HG03175 (cell line): ENCODE data around the gene OR10C1.

Experiments used
- ATAC-seq: cut with Tn5 transposase; IDR thresholded peaks from one replicate; pipeline ENCODE4 v1.9.1; 2021; ENCODE audit warnings: mild to moderate bottlenecking, moderate library complexity; ENCODE audit not compliant: unreplicated experiment

OR10C1 gene

DNA sequence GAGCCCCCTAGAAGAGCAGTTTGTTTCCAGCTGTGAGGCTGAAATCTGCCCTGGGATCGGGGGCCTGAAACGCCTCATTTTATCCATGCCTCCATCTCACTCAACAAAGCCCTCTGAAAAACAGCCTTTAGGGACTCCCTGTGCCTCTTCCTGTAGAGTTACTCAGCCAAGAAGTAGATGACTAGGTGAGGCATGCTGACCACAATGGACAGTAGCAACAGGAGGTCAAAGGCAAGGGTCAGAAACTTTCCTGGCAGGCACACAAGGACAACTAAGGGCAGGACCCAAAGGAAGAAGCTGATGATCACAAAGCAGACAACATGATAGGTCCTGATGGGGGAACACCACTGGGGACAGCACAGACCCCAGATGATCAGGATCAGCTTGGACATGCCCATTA is 35.9 kb downstream of the OR10C1 start:
- no peak for ATAC-seq

DNA sequence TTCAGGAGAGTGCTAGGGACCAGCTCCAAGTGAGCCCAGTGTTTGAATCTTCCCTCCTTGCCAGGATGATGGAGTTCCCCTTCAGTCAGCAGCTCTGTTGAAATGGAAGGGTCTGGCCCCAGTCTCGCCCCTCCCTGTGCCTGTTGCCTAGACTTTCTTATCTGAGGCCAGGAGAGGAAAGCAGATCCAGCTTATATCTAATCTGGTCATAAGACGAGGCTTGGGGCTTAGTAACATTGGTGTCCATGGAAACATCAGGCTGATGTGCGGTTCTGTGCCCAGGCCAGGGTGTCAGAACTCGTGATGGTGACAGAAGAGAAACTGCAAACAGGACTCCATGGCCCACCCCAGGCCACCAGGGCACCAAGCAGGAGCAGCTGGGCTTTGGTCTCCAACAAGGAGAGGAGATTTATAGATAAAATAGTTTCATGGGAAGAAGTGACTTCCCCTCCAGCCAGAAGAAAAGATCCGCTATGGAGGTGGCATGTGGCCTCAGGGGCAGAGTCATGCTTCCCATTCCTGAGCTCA is 38.9 kb downstream of the OR10C1 start:
- no peak for ATAC-seq

DNA sequence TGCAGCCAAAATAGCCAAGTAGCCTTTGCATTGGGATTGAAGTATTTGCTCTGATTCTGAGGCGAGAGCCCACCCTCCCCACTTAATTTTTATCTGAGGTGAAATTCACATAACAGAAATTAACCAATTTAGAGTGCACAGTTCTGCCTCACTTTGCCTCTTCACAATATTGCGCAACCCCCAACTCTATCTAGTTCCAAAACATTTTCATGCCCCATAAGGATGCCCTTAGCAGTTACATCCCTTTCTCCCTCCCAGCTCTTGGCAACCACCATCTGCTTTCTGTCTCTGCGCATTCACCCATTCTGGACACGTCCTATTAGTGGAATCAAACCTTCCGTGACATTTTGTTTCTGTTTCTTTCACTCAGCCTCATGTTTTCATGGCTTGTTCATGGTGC is 39.6 kb downstream of the OR10C1 start:
- no peak for ATAC-seq

DNA sequence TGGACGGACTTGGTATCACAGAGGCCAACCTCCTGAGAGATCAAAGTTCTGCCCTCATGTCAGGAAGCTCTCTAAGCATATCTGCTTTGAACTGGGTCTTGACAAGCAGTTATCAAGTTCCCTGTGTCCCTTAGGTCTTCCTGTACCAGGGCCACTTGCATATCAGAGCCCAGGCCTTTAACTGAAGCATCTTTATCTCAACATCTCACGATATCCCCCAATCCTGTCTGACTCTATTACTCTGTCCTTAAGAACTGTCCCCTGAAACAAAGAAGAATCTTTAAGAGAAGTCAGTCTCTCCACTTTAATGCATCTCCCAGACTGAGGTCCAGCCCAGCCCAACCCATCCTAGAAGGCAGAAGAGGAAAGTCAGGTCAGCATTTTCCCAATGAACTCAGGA is 40.5 kb downstream of the OR10C1 start:
- ATAC-seq = no peak

DNA sequence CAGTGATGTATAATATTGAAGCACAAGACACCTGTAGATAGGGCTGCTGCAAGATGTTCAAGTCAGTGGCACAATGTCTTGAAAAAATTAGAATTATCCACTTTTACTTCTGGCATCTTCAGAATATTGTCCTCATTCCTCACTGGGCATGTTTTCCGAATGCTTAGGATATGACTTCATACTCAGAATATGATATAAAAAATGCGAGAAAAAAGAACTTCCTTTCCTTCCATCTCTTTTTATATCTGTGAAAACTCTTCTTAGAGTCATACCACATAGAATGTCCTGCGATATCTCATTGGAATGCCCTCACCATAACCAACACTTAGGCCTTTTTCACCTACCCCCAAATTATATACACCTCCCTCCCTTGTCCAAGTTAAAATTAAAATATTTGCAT is 44.1 kb downstream of the OR10C1 start:
- no peak for ATAC-seq

DNA sequence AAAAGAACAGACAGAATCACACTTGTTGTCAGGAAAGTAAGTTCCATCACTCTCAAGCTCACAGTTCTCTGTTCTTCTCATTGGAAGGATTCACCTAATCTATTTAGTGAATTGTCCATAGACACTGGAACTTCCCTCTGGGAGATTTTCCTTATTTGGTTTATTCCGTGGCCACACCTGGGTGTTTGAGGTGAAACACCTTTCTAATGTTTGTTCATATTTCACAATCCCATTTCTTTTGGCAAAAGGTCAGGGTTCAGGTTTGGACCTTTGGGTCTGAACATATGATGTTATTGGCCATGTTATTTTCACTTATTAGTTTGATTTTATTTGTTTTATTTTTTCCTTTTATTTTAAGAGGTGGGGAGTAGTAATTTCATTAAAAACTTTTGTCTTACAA is 44.6 kb downstream of the OR10C1 start:
- no peak for ATAC-seq

DNA sequence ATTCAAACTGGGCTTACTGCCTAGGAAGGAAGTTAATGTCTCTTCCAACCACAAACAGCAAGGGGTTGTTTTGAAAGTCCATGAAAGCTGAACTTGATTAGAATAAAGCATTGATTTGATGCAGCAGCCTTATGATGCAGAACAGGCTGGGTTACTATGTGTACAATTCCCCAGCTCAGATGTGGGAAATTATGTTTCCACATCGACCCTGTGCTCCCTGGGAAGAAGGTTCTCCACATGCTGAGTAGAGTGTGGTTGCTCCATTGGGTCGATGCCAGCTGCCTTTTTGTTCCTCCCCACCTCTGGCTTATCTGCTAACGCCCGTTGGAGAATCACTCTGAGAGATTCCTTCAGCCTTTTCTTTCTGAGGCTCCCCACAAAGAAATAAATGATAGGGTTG is 47.5 kb downstream of the OR10C1 start:
- ATAC-seq = no peak

DNA sequence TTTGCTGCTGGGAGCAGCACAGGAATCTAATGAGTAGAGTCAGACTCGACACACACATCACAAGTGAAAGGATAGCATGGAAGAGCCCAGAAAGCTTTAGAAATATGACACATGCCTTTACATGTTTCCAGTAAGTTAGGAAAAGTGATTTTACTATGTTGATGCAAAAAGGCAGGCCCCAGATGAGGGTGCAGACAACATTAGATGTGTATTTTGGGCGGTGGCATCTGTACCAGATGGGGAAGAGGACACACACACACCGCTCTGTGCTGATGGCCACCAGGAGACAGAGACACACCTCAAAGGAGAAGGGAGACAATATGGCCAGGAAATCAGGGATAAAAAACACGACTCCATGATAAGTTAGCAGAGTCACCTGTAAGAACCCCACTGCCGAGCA is 48.0 kb downstream of the OR10C1 start:
- no peak for ATAC-seq

DNA sequence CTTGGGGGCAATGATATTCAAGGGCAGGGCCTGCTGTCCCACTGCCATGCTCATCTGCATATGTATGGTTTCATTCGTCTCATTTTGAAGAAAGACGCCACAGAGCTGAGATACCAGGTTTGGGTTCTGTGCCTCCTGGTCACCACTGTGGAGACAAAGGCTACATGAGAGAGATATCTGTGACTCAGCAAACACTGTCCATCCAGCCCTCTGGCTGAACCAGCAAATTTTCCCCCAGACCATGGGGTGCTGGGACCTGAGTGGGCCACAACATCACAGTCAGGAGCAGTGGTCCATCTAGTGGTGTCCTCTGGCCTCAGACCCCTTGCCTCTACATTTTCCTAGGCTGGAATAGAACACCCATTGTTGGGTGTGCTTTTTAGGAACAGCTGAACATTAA is 48.6 kb downstream of the OR10C1 start, which contains the start of gene MAS1L:
Gene MAS1L (minus strand): TSS at position 297 of the 400 bp plus-strand sequence. CDS start 54 bp downstream, at position 243.
- ATAC-seq = no peak

DNA sequence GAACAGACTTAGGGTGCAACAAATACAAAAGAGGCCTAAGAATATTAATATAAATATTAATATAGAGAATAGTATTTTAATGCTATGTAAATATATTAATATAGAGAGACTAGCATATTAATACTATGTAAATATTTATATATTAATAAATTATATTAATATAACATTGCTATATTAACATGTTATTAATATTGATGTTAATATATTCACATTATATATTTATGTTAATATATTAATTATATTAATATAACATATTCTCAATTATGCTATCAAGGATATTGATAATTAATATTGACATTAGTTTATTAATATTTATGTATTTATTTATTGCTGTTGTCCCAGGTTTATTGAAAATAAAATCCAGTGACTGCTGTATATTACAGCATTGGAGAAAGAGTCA is 49.8 kb downstream of the OR10C1 start:
- ATAC-seq = no peak

DNA sequence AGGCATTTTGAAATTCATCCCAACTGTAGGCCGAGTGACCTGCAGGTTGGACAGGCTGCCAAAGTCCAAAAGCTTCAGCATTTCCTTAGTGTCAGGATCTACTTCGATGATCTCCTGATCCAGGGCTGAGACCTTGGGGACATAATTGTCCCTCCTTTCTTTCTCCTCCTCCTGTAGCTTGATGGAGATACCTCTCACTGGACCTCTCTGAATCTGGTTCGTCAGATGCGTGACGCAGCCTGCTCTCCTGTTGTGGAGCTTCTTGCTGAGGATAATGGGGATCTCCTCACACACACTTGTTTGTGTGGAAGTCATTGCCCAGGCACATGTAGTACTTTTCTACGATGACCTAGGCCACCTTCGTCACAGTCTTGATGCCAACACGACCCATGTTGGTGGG is 50.2 kb downstream of the OR10C1 start:
- ATAC-seq = no peak

DNA sequence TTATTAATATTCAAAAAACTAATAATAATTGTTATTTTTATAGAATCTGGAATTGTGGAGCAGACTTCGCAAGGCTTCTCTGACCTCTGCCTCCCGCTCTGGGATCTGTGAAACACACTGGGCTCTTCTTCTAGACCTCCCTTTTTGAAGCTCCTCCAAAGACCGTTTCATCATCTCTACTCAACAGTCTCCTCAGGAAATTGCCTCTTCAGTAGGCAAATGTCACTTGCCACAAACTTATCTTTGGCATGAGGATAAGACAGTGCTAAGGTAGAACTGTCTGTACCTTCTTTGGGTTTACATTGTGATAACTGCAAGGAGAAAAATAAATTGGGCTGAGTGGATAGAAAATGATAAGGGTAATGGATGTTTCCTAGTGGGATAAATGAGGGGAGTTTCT is 50.9 kb downstream of the OR10C1 start:
- ATAC-seq = no peak

DNA sequence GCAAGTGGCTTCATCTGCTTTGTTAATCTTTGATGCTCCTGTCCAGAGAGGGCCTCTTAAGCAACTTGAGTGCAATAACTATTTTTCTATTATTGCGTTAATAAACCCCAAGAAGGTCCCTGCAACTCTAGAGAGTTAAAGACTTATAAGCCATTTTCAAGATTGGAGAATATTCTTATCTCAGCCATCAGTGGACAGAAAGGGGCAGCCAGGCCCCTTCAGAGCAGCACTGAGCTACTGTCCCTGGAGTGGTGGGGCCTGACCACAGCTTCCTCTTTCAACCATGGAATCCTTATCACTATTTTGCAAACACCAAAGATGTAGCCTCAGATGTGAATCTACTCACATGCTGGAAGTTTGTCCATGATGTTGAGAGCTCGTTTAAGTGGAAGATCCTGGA is 51.4 kb downstream of the OR10C1 start:
- ATAC-seq = no peak
